Pons (tissue), 1 donor: ENCODE measurements around the gene FAM222A.

Experiments
- DNase-seq: peaks from one replicate; pipeline ENCODE4 v3.0.0-alpha.2; 2016; ENCODE audit warnings: low spot score

The FAM222A gene

GRCh38 chr12:109800536-109800935 lies 86.9 kb downstream of the FAM222A start:
- no peak for DNase-seq

DNA sequence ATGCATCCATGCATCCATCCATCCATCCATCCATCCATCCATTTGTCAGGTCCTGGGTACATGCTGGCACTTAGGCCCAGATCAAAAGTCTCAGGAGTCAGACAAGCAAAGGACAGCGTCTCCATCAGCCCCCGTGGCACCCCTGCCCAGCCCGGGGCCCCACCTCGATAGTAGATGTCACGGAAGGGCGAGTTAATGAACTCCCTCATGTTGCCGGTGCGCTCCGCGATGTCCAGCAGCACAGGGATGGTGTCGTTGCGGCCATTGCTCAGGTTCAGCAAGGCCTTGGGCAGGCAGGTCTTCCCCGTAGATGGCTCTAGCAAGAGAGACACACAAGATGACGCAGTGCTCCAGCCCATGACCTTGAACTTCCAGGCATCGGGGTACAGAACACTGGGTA lies 89.2 kb downstream of the FAM222A start:
- DNase-seq = no peak

DNA sequence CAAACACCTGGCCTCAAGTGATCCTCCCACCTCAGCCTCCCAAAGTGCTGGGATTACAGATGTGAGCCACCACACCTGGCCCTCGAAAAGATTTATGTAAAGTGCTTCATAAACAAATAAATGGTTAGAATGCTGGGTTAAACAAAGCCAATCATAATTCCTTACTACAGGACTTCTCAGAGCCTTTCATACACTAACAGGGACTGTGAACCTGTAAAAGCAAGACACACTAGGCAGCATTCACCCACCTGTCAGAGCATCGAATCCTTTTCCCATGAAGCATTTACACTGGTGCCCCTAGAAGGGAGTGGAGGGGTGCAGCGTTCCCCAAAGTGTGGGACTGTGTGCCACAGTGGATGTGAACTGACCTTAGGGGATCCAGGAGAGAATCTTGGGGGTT lies 90.1 kb downstream of the FAM222A start:
- no peak for DNase-seq

GRCh38 chr12:109804820-109805761 lies 91.5 kb downstream of the FAM222A start:
- peak; percentile 53 for DNase-seq

- DNase-seq = no peak
Observed at GRCh38 chr12:109807954-109808643, 94.5 kb downstream of the FAM222A start.

- no peak for DNase-seq
Observed at GRCh38 chr12:109808876-109809646, 95.4 kb downstream of the FAM222A start.

- no peak for DNase-seq
Observed at GRCh38 chr12:109810954-109811623, 97.5 kb downstream of the FAM222A start.

DNA sequence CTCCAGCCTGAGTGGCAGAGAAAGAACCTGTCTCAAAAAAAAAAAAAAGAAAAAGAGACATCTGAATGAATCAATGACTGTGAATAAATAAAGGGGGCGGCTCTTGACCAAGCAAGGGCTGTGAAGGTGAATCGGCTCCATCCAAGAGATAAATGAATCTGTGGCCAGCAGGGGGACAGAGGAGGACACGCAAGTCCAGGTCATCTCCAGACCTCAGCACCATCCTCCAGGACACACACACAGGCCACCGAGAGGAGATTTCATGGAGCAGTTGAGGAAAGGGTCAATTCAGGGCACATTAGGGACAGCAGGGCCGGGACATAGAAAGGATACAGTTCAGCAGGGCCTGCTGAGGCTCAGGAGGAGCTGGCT lies 98.0 kb downstream of the FAM222A start:
- no peak for DNase-seq

DNA sequence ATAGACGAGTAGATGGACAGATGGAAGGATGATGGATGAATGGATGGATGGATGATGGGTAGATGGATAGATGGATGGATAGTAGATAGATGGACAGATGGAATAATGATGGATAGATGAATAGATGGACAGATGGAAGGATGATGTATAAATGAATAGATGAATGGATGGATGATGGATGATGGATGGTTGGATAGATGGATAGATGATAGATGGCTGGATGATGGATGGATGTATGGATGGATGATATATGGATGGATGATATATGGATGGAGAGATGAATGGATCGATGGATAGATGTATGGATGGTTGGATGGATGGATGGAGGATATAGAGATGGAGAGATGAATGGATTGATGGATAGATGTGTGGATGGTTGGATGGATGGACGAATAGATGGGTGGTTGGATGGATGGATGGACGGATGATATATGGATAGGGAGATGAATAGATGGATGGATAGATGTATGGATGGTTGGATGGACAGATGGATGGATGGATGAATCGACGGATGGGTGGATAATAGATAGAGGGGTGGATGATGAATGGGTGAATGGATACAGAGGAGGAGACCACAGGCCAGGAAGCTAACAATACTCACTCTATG lies 100.3 kb downstream of the FAM222A start:
- DNase-seq = no peak

GRCh38 chr12:109814600-109815150 lies 101.0 kb downstream of the FAM222A start:
- DNase-seq = no peak

- DNase-seq = no peak
Observed at GRCh38 chr12:109815225-109815624, 101.6 kb downstream of the FAM222A start.

- DNase-seq = no peak
Observed at GRCh38 chr12:109815757-109816617, 102.4 kb downstream of the FAM222A start.

DNA sequence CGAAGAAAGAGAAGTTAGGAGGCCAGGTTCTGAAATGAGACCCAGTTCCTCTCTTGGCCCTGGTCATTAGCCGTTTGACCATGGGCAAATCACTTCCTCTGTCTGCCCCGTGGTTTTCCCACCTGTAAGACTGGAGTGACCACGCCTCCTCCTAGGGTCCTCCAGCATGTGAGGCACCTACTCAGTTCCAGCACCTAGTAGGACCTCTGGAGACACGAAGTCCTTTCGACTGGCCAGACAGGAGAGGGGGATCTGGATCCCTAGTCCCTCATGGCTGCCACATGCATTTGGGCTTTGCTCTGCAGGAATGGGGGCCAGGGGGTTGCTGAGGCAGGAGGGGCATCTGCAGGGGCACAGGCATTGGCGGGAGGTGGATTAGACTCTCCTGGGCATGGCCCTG lies 103.2 kb downstream of the FAM222A start:
- DNase-seq = no peak

DNA sequence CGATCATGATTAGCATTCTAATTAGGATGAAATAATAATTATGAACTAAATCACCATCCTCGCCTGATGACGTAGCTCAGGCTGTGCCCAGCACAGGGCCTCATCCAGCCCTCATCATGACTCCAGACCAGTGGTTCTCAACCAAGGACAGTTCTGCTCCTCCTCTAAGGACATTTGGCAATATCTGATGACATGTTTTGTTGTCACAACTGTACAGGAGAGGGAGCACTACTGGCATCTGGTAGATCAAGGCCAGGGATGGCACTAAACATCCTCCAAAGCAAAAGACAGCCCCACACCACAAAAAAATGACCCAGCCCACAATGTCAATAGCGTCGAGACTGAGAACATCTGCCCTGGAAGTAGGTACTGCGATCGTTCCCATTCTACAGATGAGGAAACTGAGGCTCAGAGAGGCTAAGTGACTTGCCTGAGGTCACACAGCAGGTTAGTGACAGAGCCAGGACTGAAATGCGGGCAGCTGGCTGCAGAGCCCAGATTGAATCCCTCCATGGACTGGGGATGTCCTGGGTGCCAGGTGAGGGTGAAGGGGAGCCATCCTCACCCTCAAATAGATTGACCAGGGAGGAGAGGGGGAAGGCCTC lies 104.1 kb downstream of the FAM222A start:
- no peak for DNase-seq

DNA sequence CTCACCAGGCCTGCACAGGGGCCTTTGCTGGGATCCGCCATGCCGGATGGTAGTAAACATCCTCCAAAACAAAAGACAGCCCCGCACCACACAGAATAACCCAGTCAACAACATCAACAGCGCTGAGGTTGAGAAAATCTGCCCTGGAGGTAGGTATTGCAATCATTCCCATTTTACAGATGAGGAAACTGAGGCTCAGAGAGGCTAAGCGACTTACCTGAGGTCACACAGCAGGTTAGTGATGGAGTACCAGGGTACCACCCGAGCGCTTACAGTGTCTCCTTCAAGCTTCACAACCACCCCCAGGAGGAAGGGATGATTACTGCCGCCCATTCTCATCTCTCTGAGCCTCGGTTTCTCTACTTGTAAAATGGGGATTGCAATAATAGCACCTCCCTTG lies 104.6 kb downstream of the FAM222A start:
- no peak for DNase-seq

GRCh38 chr12:109818905-109819500 lies 105.4 kb downstream of the FAM222A start:
- no peak for DNase-seq
